WTC11 (cell line): ENCODE data around the gene TRIM43.
"Not testable (repeated sequence)": the region's sequence is repeated elsewhere in the genome, so short reads cannot be mapped to it uniquely, and the experiment has no call there.

Experiments
- CBFB ChIP-seq: sonication (generic); formaldehyde crosslinking; IDR thresholded peaks from 2 replicates; pipeline ENCODE4 v1.8.1; 2022; ENCODE audit warnings: mild to moderate bottlenecking, low read depth, missing genetic modification reagents
- CTCF ChIP-seq: fragments of 200-600 bp; IDR thresholded peaks from 2 replicates; pipeline ENCODE4 v1.8.0; 2022; ENCODE audit warnings: antibody characterized with exemption
- JAZF1 ChIP-seq: fragments of 250-450 bp; sonication (Bioruptor Pico); IDR thresholded peaks from 2 replicates; pipeline ENCODE4 v1.9.0; 2021; ENCODE audit warnings: moderate library complexity, mild to moderate bottlenecking, inconsistent platforms
- MXD4 ChIP-seq: fragments of 250-450 bp; sonication (Bioruptor Pico); IDR thresholded peaks from 2 replicates; pipeline ENCODE4 v1.8.0; 2021; ENCODE audit warnings: mild to moderate bottlenecking, moderate library complexity, borderline replicate concordance
- PRRX2 ChIP-seq: fragments of 250-450 bp; sonication (Bioruptor Pico); IDR thresholded peaks from 2 replicates; pipeline ENCODE4 v1.8.0; 2021; ENCODE audit warnings: mild to moderate bottlenecking
- RELA ChIP-seq: sonication (generic); formaldehyde crosslinking; IDR thresholded peaks from 2 replicates; pipeline ENCODE4 v1.8.1; 2022; ENCODE audit warnings: missing genetic modification reagents, mild to moderate bottlenecking, borderline replicate concordance
- USF1 ChIP-seq: sonication (generic); formaldehyde crosslinking; IDR thresholded peaks from 2 replicates; pipeline ENCODE4 v1.8.0; 2022; ENCODE audit warnings: mild to moderate bottlenecking, missing genetic modification reagents
- ZNF121 ChIP-seq: sonication (generic); formaldehyde crosslinking; IDR thresholded peaks from 2 replicates; pipeline ENCODE4 v1.8.0; 2023; ENCODE audit warnings: missing genetic modification reagents
- ZNF263 ChIP-seq: sonication (generic); formaldehyde crosslinking; IDR thresholded peaks from 2 replicates; pipeline ENCODE4 v1.8.1; 2022; ENCODE audit warnings: low read depth, mild to moderate bottlenecking, moderate library complexity, missing genetic modification reagents
- ZNF396 ChIP-seq: fragments of 250-450 bp; sonication (Bioruptor Pico); IDR thresholded peaks from 2 replicates; pipeline ENCODE4 v1.8.0; 2021; ENCODE audit warnings: mild to moderate bottlenecking, moderate library complexity, borderline replicate concordance

- not testable (repeated sequence) for TF ChIP-seq JAZF1; CTCF; MXD4; RELA; ZNF121 (CRISPR knock-in tag); USF1; CBFB (CRISPR knock-in tag); PRRX2 (CRISPR knock-in tag); ZNF263 (CRISPR knock-in tag); ZNF396 (CRISPR knock-in tag)
Observed at GRCh38 chr2:95592973-95593372, 1.2 kb downstream of the TRIM43 start.
